PFSK-1 (cell line): ENCODE data around the gene DGKI.

Source experiments
- FOXP2 ChIP-seq: optimal IDR thresholded peaks from 2 replicates; pipeline ENCODE3; 2011; ENCODE audit warnings: borderline replicate concordance, control low read depth, inconsistent platforms; ENCODE audit not compliant: insufficient read depth; ENCODE audit errors: extremely low read length, extremely low read depth
- POLR2AphosphoS5 ChIP-seq: IDR thresholded peaks from 2 replicates; pipeline ENCODE4 v1.6.1; 2012; ENCODE audit warnings: low read depth, mild to moderate bottlenecking, control low read depth, low read length, moderate library complexity
- REST ChIP-seq, 2 experiments: IDR thresholded peaks; 2 replicates each; pipeline versions ENCODE4 v1.6.1 to v1.8.0; 2011 to 2012; ENCODE audit warnings: low read depth in 2 of 2, low read length in 2 of 2, control low read depth in 1 of 2, inconsistent platforms in 1 of 2, mild to moderate bottlenecking in 1 of 2, moderate library complexity in 1 of 2; ENCODE audit not compliant: insufficient read depth in 1 of 2
- SIN3A ChIP-seq: IDR thresholded peaks from 2 replicates; pipeline ENCODE4 v1.6.1; 2012; ENCODE audit warnings: mild to moderate bottlenecking, low read length, moderate library complexity, borderline replicate concordance; ENCODE audit not compliant: insufficient read depth
- TAF1 ChIP-seq: IDR thresholded peaks from 2 replicates; pipeline ENCODE4 v1.6.1; 2012; ENCODE audit warnings: low read length, control low read depth, borderline replicate concordance; ENCODE audit not compliant: insufficient read depth

- TF ChIP-seq POLR2AphosphoS5 (no peak), SIN3A (no peak), TAF1 (no peak), REST (IDR thresholded peaks at IDR 0.05; ENCODE audit: insufficient read depth in 1 of 2, low read depth in 2 of 2, low read length in 2 of 2) (no peak), FOXP2 (no peak)
Measured at GRCh38 chr7:137434946-137435345, 411.8 kb downstream of the DGKI start.
